ENCODE measurements around the gene SLC17A7.
"Not testable (repeated sequence)": the region's sequence is repeated elsewhere in the genome, so short reads cannot be mapped to it uniquely, and the experiment has no call there.

SLC17A7 gene

DNA sequence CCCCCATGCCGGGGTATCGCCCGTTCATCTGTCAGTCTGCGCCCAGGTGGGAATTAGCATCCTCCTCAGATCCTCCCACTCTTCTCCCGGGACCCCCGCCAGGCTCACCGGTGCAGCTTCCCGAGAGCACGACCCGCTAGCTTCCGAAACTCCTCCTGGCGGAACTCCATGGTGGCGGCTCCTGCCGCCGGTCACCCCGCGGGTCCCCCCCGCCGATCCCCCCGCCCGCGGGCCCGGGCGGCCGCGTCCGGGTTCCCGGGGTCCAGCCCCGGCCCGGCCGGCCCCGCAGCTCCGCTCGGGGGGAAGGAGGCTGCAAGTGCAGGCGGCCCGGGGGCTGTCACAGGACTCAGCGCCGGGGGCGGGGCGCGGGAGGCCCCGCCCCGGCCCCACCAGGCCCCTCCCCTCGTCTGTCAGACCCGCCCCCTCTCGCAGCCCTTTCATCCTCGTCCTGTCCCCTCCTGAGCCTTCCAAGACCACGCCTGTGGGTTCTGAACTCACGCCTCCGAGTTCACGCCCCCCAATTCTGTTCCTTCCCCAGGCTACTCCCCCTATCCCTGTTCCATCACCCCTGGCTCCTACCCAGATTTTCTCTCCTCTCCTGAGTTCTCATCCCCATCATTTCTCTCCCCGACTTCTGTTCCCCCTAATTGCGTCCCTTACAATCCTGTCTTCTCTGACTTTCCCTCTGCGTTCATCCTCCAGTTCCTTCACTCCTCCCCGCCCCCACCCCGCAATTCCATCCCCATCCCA, at the start of gene SLC17A7:
Gene SLC17A7 (minus strand): TSS at position 318 of the 750 bp plus-strand sequence. CDS start 148 bp downstream, at position 170.
- peak; percentile 35 for DNase-seq

DNA sequence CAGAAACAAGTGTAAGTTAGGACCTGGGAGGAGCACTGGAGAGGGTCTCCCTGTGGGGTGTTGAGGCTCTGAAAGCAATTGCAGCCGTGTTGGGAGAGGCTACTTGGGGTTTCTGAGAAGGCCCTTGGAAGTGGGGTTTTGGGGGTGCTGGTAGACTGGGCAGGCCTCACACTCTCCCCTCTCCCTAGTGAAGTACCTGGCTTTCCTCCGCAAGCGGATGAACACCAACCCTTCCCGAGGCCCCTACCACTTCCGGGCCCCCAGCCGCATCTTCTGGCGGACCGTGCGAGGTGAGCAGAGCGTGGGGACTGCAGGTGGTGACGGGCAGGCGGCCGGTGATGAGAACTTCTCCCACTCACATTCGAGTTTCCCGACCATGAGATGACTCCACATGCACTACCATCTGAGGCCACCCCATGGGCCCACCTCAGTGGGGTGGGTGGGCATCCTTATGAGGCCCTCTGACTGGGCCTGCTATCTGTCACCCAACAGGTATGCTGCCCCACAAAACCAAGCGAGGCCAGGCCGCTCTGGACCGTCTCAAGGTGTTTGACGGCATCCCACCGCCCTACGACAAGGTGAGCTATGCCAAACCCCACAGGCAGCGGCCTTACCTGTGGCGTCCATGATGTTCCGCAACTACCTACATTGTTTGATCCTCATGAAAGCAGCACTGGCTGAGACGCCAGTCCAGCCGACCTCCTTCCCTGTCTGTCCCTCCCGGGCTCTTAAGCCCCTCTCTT, 49.1 kb upstream of the SLC17A7 start:
- no peak for DNase-seq

DNA sequence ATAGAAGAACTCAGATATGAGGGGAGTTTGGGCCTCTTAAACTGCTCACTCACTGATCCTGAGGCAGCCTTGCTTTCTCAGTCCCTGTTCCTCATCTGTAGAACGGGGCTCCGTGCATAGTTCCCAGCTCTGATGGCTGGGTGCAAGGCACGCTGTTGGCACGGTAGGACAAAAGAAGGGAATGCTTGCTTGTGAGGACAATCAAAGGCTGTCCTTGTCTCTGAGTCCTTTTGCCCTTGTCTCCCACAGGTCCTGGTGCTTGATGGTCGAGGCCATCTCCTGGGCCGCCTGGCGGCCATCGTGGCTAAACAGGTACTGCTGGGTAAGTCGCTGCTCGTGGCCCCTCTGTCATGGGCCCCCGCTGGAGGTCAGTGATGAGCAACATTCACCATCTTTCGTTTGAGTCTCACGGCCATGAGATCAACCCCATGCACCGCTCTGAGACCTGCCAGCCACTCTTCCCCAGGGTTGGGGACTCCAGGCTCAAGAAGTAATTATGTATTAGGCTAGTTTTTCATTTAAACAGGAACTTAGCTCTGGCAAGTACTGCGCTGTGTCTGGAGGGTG, 48.4 kb upstream of the SLC17A7 start:
- DNase-seq = peak; percentile 61

DNA sequence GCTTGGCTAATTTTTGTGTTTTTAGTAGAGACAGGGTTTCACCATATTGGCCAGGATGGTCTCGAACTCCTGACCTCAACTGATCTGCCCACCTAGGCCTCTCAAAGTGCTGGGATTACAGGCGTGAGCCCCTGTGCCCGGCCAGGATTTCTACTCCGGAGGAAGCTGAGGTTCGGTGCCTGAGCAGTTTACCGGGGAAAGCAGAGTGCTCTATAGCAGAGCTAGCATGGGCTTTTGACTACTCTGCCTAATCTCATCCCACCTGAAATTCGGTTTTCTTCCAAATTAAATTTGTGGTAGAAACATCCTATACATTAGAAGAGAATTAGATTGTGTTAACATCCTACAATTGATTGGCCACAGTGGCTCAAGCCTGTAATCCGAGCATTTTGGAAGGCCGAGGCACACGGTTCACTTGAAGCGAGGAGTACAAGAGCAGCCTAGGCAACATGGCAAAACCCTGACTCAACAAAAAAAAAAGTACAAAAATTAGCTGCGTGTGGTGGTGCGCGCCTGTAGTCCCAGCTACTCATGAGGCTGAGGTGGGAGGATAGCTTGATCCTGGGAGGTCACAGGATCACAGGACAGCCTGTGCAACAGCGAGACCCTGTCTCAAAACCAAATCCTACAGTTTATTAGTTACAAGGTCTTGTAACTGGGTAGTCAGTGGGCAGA, 47.7 kb upstream of the SLC17A7 start:
- DNase-seq = no peak

DNA sequence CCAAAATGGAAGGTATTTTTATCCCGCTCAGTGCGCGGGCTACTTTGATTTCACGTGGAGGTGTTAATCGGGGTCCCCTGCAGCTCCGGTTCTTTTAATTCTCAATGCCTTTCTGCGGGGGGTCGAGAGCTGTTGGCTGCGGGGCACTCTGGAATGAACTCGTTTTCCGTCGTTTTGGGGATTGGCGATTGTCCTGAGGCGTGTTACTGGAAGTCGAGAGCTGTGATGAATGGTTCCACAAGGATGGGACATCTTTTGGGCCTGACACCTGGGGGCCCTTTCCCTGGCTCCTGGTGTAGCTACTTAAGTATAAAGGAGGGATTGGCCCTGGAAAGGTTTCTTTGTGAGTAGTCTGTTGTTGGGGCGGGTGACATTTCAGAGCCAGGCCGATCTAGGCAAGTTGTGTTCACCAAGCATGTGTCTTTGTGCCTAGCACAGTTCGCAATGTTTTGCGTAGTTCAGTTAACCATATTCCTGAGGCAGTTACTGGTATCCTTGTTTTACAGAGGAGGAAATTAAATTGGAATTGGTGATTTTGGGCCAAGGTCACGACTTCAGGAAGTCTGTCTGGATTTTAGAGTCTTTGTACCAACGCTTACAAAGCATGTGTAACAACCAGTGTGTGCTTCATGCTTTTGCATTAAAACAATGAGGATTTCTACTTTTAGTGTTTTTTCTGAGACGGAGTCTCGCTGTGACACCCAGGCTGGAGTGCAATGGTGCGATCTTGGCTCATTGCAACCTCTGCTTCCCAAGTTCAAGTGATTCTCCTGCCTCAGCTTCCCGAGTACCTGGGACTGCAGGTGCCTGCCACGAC, 46.9 kb upstream of the SLC17A7 start:
- DNase-seq = peak; percentile 41

DNA sequence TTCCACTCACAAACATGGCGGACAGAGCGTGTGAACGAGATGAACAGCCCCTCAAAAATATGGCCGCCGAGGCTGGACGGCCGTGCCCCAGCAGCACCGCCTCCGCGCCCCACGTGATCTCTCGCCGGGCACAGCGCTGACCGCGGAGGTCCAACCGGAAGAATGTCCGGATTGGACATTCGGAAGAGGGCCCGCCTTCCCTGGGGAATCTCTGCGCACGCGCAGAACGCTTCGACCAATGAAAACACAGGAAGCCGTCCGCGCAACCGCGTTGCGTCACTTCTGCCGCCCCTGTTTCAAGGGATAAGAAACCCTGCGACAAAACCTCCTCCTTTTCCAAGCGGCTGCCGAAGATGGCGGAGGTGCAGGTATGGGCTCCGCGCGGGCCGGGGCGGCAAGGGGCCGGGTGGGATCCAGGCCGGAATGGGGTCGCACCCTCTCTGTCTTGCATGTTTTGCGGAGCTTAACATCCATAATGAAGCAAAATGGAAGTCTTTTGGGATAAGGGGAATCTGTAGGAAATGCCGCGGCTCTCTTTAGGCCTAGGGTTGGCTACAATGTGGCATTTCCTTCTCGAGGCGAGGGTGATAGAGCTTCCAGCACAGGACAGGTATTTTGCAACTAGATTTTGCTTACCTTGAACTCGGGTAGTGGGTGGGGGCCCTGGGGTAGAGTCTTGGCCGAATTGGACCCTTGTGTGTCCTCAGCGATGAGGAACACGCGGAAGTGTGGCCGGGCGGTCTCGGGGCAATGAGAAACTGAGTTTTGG, 46.1 kb upstream of the SLC17A7 start, which contains the start of gene RPL13A:
Gene RPL13A (plus strand): TSS at position 332 of the 769 bp plus-strand sequence. CDS start 22 bp downstream, at position 354.
- DNase-seq = peak; percentile 100

DNA sequence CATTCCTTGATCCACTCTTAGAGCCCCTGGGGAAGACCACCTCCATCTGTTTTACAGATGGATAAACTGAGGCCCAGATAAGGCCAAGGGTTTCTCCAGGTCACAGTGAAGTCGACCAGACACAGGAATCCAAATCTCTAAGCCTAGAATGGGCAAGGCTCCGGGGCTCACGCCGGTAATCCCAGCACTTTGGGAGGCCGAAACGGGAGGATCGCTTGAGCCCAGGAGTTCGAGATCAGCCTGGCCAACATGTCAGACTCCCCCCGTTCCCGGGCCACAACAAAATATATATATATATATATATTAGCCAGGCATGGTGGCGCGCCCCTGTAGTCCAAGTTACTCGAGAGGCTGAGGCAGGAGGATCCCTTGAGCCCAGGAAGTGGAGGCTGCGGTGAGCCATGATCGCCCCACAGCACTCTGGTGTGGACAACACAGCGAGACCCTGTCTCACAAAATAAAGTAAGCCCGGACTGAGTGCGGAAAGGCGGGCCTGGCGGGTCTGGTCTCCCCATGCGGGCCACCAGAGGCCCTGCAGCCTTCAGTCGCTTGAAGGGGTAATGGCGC, 45.5 kb upstream of the SLC17A7 start:
- DNase-seq = no peak

DNA sequence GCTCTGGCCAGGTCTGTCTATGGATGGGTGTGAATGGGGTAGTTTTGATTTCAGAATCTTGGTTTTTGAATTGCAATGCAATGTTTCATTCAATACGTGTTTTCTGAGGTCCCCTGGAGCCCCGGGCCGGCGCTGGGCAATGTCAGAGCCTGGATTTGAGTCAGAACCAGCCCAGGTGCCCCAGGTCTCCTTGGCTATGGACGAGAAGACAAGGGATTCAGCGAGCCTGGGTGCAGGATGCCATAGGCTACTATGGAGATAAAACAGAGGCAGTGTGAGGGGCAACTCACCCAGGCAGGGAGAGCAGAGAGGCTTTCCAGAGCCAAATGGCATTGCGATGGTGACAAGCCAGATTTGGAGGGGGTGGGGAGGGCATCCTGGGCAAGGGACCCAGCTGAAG, 44.9 kb upstream of the SLC17A7 start:
- no peak for DNase-seq

DNA sequence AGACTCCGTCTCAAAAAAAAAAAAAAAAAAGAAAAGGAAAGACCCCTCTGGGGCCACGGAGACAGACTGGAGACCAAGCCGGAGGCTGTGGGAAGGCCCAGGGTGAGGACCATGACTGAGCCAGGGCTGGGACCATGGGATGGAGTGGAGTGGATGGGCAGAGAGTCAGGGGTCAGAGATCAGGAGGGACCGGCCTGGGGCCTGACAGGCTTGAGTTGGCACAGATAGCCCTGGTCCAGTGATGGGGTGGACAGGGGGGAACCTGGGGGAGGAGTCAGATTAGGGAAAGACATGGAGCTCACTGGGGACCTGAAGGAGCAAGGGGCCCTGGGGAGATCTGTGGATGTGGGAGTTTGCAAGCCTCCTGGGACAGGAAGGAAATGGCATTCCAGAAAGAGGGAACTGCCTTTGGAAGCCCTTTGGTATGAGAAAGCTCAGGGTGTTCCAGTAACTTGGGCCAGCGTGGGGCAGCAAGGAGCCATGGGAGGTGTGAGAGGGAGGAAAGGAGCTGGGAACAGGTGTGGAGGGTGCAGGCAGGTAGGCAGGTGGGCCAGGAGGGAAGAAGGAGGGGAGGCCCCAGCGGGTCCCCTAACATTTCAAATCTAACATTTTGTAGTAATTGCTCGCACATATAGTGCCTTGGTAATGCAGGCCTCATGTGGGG, 39.8 kb upstream of the SLC17A7 start:
- DNase-seq = no peak

DNA sequence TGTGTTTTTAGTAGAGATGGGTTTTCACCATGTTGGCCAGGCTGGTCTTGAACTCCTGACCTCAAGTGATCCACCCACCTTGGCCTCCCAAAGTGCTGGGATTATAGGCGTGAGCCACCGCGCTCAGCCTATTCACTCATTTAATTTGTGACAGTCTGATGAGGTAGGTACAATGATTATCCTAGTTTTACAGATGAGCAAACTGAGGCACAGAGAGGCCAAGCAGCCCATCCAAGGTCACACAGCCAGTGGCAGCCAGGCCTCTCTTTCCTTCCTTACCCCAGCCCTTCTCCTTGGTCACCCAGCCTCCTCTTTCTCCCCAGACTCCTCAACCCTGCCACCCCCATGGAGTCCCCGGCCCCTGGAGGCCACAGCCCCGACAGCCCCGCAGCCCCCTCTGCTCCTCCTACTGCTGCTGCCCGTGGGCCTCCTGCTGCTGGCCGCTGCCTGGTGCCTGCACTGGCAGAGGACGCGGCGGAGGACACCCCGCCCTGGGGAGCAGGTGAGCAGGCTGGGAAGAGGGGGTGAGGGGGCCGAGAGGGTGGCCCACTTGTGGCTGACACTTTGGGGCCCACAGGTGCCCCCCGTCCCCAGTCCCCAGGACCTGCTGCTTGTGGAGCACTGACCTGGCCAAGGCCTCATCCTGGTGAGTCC, 38.8 kb upstream of the SLC17A7 start:
- no peak for DNase-seq

DNA sequence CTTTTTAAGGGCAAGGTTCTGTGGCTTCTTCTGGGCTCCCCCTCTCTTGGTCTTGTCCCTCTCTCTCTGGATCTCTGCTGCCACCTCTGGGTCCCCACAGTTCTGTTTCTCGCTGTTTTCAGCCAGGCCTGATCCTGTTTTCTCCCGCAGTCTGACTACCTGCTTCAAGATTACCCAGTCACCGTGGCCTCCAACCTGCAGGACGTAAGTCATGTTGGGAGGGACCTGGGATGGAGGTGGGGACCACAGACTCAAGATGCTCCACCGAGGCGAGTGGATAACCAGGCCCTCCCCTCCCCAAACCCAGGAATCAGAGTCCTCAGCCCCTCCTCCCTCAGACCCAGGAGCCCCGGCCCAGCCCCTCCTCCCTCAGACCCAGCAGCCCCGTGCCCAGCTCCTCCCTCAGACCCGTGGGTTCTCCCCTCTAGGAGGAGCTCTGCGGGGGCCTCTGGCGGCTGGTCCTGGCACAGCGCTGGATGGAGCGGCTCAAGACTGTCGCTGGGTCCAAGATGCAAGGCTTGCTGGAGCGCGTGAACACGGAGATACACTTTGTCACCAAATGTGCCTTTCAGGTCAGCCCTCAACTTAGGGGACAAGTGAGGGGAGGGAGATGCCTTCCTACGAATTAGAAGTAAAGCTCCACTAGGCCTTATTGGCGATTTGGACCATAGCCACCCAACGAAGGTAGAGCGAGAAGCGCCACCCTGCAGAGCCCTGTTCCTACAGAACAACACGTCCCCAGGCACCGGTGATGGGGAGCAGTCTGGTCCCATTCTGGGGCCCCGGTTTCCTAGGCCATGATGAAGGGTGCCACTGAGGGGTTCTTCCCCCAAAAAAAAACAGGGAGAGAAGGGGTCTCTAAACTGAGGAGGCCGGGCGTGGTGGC, 34.9 kb upstream of the SLC17A7 start:
- peak; percentile 80 for DNase-seq

DNA sequence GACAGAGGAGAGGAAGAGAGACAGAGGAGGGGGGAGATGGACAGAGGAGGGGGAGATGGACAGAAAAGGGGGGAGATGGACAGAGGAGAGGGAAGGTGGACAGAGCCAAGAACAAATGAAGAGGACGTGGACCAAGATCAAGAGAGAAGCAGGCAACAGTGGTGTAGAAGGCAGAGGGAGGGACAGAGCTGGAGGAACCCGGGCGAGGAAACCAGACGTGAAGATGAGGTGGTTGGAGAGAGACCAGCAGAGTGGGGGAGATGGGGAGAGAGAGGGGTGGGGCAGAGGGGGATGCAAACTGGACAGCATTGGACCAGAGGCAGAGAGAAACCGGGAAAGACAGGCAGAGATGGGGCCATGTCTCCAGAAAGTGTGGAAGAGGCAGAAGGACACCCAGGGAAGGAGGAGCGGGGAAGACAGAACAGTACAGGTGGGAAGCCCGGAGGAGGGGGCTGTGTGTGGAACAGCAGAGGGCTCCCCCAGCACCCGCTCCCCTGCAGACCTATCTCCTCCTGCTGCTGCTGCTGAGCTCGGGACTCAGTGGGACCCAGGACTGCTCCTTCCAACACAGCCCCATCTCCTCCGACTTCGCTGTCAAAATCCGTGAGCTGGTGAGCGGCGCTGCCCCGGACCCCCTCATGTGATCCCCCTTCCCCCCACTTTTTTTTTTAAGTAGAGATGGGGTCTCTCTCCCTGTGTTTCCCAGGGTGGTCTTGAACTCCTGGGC, 34.0 kb upstream of the SLC17A7 start:
- no peak for DNase-seq

DNA sequence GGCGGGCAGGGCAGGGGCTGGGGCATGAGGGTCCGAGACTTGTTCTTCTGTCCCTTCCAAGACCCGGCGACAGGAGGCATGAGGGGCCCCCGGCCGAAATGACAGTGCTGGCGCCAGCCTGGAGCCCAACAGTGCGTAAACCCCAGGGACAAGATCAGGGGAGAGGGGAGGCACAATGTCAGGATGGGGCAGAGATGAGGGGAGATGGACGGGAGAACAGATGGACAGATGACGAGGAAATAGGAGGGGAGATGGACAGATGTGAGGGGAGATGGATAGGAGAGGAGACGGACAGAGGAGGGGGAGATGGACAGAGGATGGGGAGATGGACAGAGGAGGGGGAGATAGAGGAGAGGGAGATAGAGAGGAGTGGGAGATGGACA, 33.2 kb upstream of the SLC17A7 start:
- DNase-seq = no peak

DNA sequence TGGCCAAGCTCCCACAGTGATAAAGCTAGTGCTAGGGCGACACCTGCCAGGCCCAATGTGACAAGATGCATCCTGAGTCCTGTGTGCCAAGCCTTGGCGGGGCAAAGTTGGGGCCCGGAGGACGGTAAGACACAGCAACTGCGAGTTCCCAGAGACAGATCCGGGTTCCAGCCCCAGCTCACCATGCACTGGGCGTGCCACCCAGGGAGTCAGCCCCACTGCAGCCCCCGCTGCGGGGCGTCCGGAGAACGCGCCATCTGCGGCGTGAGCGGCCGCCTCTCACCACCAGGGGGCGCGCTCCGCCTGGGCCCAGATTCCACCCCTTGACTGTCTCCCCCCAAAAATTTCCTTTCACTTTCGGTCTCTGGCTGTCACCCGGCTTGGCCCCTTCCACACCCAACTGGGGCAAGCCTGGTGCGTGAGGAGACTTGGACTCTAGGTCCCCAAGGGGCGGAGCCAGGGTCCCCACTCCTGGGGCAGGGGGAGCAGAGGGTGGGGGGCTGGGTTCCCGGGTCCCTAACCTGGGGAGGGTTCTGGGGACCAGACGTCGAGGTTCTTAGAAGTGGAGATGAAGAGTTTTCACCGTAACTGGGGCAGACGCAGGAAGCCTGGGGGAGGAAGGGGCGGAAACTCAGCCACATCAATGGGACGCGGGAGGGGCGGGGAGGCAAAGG, 32.7 kb upstream of the SLC17A7 start, which contains the start of gene FLT3LG:
Gene FLT3LG (plus strand): TSS at position 348 of the 674 bp plus-strand sequence. CDS start 425 bp downstream, outside the sequence.
- peak; percentile 92 for DNase-seq

DNA sequence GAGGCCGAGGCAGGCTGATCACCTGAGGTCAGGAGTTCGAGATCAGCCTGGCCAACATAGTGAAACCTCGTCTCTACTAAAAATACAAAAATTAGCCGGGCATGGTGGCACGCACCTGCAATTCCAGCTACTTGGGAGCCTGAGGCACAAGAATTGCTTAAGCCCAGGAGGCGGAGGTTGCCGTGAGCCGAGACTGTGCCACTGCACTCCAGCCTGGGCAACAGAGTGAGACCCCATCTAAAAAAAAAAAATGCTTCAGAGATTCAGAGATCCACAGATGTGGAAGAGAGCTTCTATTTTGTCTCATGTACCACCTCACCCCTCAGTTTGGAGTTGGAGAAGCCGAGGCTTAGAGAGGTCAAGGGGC, 32.2 kb upstream of the SLC17A7 start:
- not testable (repeated sequence) for DNase-seq

DNA sequence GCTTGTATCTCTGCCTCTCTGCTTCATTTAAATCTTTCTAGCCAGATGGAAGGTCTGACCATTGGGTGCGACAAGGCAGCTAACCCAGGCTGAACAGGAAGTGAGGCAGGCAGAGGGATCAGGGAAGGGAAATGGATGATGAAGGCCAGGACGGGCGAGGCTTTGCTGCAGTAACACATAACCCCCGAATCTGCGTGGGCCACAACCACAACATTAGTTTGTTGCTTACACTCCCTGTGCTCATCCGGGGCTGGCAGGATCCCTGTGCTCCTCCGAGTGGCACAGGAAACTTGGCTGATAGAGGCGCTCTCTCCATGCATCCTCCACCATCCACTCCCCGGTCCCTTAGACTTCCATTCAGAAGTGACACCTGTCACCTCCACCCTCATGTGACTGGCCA, 31.6 kb upstream of the SLC17A7 start:
- peak; percentile 35 for DNase-seq

DNA sequence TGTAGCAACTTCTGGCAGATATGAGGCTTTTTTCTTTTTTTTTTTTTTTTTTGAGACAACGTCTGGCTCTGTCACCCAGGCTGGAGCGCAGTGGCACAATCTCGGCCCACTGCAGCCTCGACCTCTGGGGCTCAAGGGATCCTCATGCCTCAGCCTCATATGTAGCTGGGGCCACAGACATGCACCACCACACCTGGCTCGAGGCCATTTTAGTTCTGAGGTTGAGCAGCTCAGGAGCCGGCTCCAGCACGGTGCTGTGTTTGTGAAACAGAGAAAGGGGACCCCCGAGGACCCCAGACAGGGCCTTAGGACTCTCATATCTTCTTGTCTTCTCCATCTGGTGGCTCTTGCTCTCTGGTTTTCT, 29.3 kb upstream of the SLC17A7 start:
- DNase-seq = no peak

Measured in stimulated activated CD4-positive, alpha-beta T cell treated with anti-CD3 and anti-CD28 coated beads, Interleukin-4, amount 100 ng/mL, for 24 hours (primary cell).